Esophagus squamous epithelium (tissue), 5 donors: ENCODE measurements around the gene MBNL1. TPM values are rescaled to one million over a fixed set of nuclear protein-coding genes. Genes with fewer than 3 reads are reported as not detected.
A peak's percentile ranks its signal among the peaks of the same experiment; 100 is the strongest.

Experiments used
- DNase-seq: peaks from one replicate; lab custom pipeline; 2025; lab: John Stamatoyannopoulos, UW
- H3K27ac ChIP-seq, 4 donors: fragments of 200-600 bp; sonication (generic); one replicate each; pipeline ENCODE4 v1.5.1; 2016 to 2019; ENCODE audit warnings: mild to moderate bottlenecking in 1 of 4
- H3K27me3 ChIP-seq, 4 donors: fragments of 200-600 bp; sonication (generic); 1 replicate in 3 of 4; 2 replicates in 1 of 4; pipeline versions ENCODE4 v1.5.1 to v1.6.0; 2017 to 2021; ENCODE audit warnings: antibody characterized with exemption in 1 of 4
- H3K36me3 ChIP-seq, 3 donors: fragments of 200-600 bp; sonication (generic); one replicate each; pipeline ENCODE4 v1.5.1; 2016 to 2019
- H3K4me1 ChIP-seq, 3 donors: fragments of 200-600 bp; sonication (generic); one replicate each; pipeline ENCODE4 v1.5.1; 2017 to 2019
- H3K4me3 ChIP-seq, 4 donors: fragments of 200-600 bp; sonication (generic); 1 replicate in 3 of 4; 2 replicates in 1 of 4; pipeline ENCODE4 v1.5.1; 2016 to 2019; ENCODE audit warnings: mild to moderate bottlenecking in 2 of 4, moderate library complexity in 1 of 4
- H3K9me3 ChIP-seq, 3 donors: fragments of 200-600 bp; sonication (generic); one replicate each; pipeline ENCODE4 v1.5.1; 2016 to 2019
- CTCF ChIP-seq, 6 experiments: fragments of 450-650 bp in 4 of 6; fragments of 200-600 bp in 2 of 6; sonication (generic) in 2 of 6; IDR thresholded peaks; one replicate each; pipeline ENCODE4 v1.5.1; 2016 to 2019; ENCODE audit warnings: antibody characterized with exemption in 6 of 6, mild to moderate bottlenecking in 4 of 6, moderate library complexity in 4 of 6
- POLR2A ChIP-seq, 4 donors: fragments of 450-650 bp; IDR thresholded peaks; one replicate each; pipeline ENCODE4 v1.6.1; 2017; ENCODE audit warnings: antibody characterized with exemption in 4 of 4, mild to moderate bottlenecking in 4 of 4, moderate library complexity in 3 of 4
- WGBS, 2 donors: methylation state at CpG; one replicate each; pipeline ENCODE4 v1.1.5; 2018; 5-methylcytosine and 5-hydroxymethylcytosine counted together
- intact Hi-C: fragments of 100-400 bp; cut with DNase I; formaldehyde crosslinking; loops from one replicate; pipeline ENCODE4 v1.15.0; 2022
- total RNA-seq, 4 donors: library from RNA; depleted of rRNA; stranded (reverse); fragments of >200 nt; gene quantifications; one replicate each; pipeline ENCODE4 v1.1.0, GENCODE V29; 2016
- donor health status: DM: yes; HTN: yes; CAD: no.

The MBNL1 gene
- total RNA-seq, 4 donors from 2014 or later, result 94.0 to 318 (median 161) TPM

- H3K36me3 ChIP-seq, result no peaks in the 10 kb centered on the region
- no peak for TF ChIP-seq CTCF (IDR thresholded peaks at IDR 0.05)
- no peak for TF ChIP-seq POLR2A (IDR thresholded peaks at IDR 0.05)
- WGBS, 2 donors, result 61 to 64% methylated on average over 2 of the region's 2 CpGs
- H3K4me1 ChIP-seq, result peaks cover 21 to 93% (median 54%) of the 10 kb centered on the region in 3 donors
- no peak overlapping the region for H3K4me3 ChIP-seq
- H3K9me3 ChIP-seq, result no peaks in the 10 kb centered on the region
- no peak for DNase-seq
- intact Hi-C loops, result no loop called here
- H3K27ac ChIP-seq, result peak overlapping the region in 3 of 4 donors; percentile 42 to 52 (median 49)
- no peaks in the 10 kb centered on the region for H3K27me3 ChIP-seq
These were observed 12.5 kb downstream of the MBNL1 start for GRCh38 chr3:152281133-152281713.

- peaks cover 18 to 90% (median 47%) of the 10 kb centered on the region in 3 donors for H3K4me1 ChIP-seq
These were observed 14.1 kb downstream of the MBNL1 start for GRCh38 chr3:152282813-152283212.

GRCh38 chr3:152283492-152284381 lies 15.0 kb downstream of the MBNL1 start:
- WGBS, 2 donors, result 76 to 88% methylated on average over 2 of the region's 2 CpGs
- H3K27me3 ChIP-seq, result no peaks in the 10 kb centered on the region
- H3K4me1 ChIP-seq, result peaks cover 18 to 90% (median 50%) of the 10 kb centered on the region in 3 donors
- H3K4me3 ChIP-seq, result no peak overlapping the region
- no peak for DNase-seq
- H3K36me3 ChIP-seq, result no peaks in the 10 kb centered on the region
- no peaks in the 10 kb centered on the region for H3K9me3 ChIP-seq
- H3K27ac ChIP-seq, result peak overlapping the region in 3 of 4 donors; percentile 40 to 66 (median 51)
- intact Hi-C loops, result no loop called here
- TF ChIP-seq POLR2A (IDR thresholded peaks at IDR 0.05), result no peak
- no peak for TF ChIP-seq CTCF (IDR thresholded peaks at IDR 0.05)

More at GRCh38 chr3:152282813-152283212, 14.1 kb downstream of the MBNL1 start:
- Histone ChIP-seq H3K4me3 (no peak overlapping the region), H3K27ac (peak overlapping the region in 3 of 4 donors; percentile 40 to 66 (median 51)), H3K36me3 (no peaks in the 10 kb centered on the region), H3K27me3 (no peaks in the 10 kb centered on the region), H3K9me3 (no peaks in the 10 kb centered on the region)
- no peak for DNase-seq
- 20 to 52% methylated on average over 1 of the region's 1 CpG for WGBS, 2 donors
- intact Hi-C loops, result no loop called here
- TF ChIP-seq POLR2A (IDR thresholded peaks at IDR 0.05) (no peak), CTCF (IDR thresholded peaks at IDR 0.05) (no peak)

GRCh38 chr3:152284906-152285305 lies 16.2 kb downstream of the MBNL1 start:
- Histone ChIP-seq H3K4me1 (peaks cover 18 to 82% (median 51%) of the 10 kb centered on the region in 3 donors), H3K36me3 (no peaks in the 10 kb centered on the region), H3K4me3 (no peak overlapping the region), H3K27me3 (no peaks in the 10 kb centered on the region), H3K27ac (peak overlapping the region in 1 of 4 donors; percentile 10), H3K9me3 (no peaks in the 10 kb centered on the region)
- TF ChIP-seq POLR2A (IDR thresholded peaks at IDR 0.05) (no peak), CTCF (IDR thresholded peaks at IDR 0.05) (no peak)
- DNase-seq, result no peak
- WGBS, 2 donors, result 64 to 70% methylated on average over 3 of the region's 3 CpGs
- intact Hi-C loops, result no loop called here

GRCh38 chr3:152285509-152285908 lies 16.8 kb downstream of the MBNL1 start:
- no peaks in the 10 kb centered on the region for H3K9me3 ChIP-seq
- H3K4me3 ChIP-seq, result no peak overlapping the region
- intact Hi-C loops, result no loop called here
- H3K36me3 ChIP-seq, result no peaks in the 10 kb centered on the region
- TF ChIP-seq POLR2A (IDR thresholded peaks at IDR 0.05) (no peak), CTCF (IDR thresholded peaks at IDR 0.05) (no peak)
- 79 to 84% methylated on average over 5 of the region's 5 CpGs for WGBS, 2 donors
- no peak overlapping the region for H3K27ac ChIP-seq
- H3K4me1 ChIP-seq, result peaks cover 18 to 82% (median 50%) of the 10 kb centered on the region in 3 donors
- no peaks in the 10 kb centered on the region for H3K27me3 ChIP-seq
- no peak for DNase-seq
